Keratinocyte (primary cell): ENCODE measurements around the gene SHMT2.
"Not testable (repeated sequence)": the region's sequence is repeated elsewhere in the genome, so short reads cannot be mapped to it uniquely, and the experiment has no call there.

ENCODE experiments used
- EZH2 ChIP-seq: IDR thresholded peaks from one replicate; pipeline ENCODE4 v1.6.1; 2012; ENCODE audit warnings: inconsistent platforms, mild to moderate bottlenecking, low read length, moderate library complexity
- TF ChIP-seq, protein P1 (sequence below), 3 experiments: IDR thresholded peaks in 1 of 3; conservative IDR thresholded peaks in 1 of 3; optimal IDR thresholded peaks in 1 of 3; 2 replicates in 2 of 3; 3 replicates in 1 of 3; pipeline versions ENCODE3 to v1.5.1; 2011; ENCODE audit warnings: low read length in 3 of 3, mild to moderate bottlenecking in 3 of 3, moderate library complexity in 2 of 3, control low read depth in 1 of 3, inconsistent platforms in 1 of 3; ENCODE audit not compliant: insufficient read depth in 2 of 3; ENCODE audit errors: extremely low read depth in 1 of 3

DNA sequence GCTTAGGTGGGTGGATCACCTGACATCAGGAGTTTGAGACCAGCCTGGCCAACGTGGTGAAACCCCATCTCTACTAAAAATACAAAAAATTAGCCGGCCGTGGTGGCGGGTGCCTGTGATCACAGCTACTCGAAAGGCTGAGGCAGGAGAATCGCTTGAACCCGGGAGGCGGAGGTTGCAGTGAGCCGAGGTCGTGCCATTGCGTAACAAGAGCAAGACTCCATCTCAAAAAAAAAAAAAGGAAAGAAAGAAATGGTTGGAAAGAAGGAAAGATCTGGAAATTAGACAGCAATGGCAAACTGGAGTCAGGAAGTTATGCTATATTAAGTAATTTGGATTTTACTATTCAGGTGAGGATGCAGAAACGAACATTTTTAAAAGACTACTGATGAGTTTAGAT, 52.6 kb downstream of the SHMT2 start:
- TF ChIP-seq, protein P1, sequence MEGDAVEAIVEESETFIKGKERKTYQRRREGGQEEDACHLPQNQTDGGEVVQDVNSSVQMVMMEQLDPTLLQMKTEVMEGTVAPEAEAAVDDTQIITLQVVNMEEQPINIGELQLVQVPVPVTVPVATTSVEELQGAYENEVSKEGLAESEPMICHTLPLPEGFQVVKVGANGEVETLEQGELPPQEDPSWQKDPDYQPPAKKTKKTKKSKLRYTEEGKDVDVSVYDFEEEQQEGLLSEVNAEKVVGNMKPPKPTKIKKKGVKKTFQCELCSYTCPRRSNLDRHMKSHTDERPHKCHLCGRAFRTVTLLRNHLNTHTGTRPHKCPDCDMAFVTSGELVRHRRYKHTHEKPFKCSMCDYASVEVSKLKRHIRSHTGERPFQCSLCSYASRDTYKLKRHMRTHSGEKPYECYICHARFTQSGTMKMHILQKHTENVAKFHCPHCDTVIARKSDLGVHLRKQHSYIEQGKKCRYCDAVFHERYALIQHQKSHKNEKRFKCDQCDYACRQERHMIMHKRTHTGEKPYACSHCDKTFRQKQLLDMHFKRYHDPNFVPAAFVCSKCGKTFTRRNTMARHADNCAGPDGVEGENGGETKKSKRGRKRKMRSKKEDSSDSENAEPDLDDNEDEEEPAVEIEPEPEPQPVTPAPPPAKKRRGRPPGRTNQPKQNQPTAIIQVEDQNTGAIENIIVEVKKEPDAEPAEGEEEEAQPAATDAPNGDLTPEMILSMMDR (optimal IDR thresholded peaks at IDR 0.05 in 1 of 3, IDR thresholded peaks at IDR 0.05 in 1 of 3, conservative IDR thresholded peaks at IDR 0.05 in 1 of 3; ENCODE audit: extremely low read depth in 1 of 3, insufficient read depth in 2 of 3, low read length in 3 of 3), result not testable (repeated sequence)
- not testable (repeated sequence) for TF ChIP-seq EZH2
